ENCODE measurements around the gene CBX4. TPM values are rescaled to one million over a fixed set of nuclear protein-coding genes. Genes with fewer than 3 reads are reported as not detected.

CBX4 gene
- total RNA-seq, 1 donor from 2014 or later: 20.6 TPM

DNA sequence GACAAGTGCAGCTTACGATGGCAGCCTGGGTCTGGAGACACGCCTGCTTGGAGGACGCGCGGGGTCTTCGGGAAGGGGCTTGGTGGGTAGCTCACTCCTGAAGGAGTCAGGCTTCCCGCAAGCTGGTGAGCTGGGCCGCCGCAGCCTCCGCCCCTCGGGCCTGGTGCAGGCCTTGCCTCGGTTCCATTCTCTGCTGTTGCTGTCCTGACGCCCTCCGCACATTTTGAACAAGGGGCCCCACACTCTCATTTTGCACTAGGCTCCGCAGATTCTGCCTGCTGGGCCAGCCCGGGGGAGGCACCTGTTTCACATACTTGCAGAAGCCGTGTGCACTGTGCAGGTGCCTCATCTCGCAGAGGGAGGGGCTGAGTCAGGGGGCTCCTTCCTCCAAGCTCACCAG, 31.9 kb upstream of the CBX4 start:
- intact Hi-C loops (cut with DNase I): no loop called here

DNA sequence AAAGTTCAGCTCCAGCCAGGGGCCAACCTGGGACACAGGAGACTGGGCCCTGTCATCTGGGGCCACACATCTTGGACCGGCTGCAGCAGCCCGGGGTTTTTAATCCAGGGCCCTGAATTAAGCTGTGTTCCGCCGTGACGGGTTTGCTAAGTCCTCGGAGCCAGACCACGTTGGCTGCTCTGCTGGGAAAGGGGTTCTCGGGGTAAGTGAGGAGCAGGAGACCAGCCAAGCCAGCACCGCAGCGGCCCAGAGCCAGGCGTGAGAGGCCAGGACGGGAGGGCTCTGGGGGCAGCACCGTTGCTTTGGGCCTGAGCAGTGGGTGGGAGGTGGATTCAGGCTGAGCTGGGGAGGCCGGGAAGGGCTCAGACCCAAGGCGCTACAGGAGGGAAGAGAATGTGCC, 31.3 kb upstream of the CBX4 start:
- TF ChIP-seq CTCF (IDR thresholded peaks at IDR 0.05): no peak
- H3K4me1 ChIP-seq: no peaks in the 10 kb centered on the region
- intact Hi-C loops (cut with DNase I): no loop called here
- peak; percentile 44 for DNase-seq
- no peaks in the 10 kb centered on the region for H3K9me3 ChIP-seq
- no peaks in the 10 kb centered on the region for H3K27me3 ChIP-seq (ENCODE audit: low read depth)
- no peak overlapping the region for H3K27ac ChIP-seq
- no peaks in the 10 kb centered on the region for H3K36me3 ChIP-seq
- peak in 1 of 2 donors; percentile 10 for ATAC-seq
- no peak overlapping the region for H3K4me3 ChIP-seq

More for the DNA sequence above, 31.9 kb upstream of the CBX4 start:
- H3K4me3 ChIP-seq: no peak overlapping the region
- H3K9me3 ChIP-seq: no peaks in the 10 kb centered on the region
- no peaks in the 10 kb centered on the region for H3K27me3 ChIP-seq (ENCODE audit: low read depth)
- H3K4me1 ChIP-seq: no peaks in the 10 kb centered on the region
- no peak overlapping the region for H3K27ac ChIP-seq
- no peak for ATAC-seq
- no peak for TF ChIP-seq CTCF (IDR thresholded peaks at IDR 0.05)
- H3K36me3 ChIP-seq: no peaks in the 10 kb centered on the region
- DNase-seq: peak; percentile 34

- ATAC-seq (no peak), DNase-seq (peak; percentile 21)
- Histone ChIP-seq H3K27me3 (ENCODE audit: low read depth) (peaks cover 3% of the 10 kb centered on the region), H3K36me3 (no peaks in the 10 kb centered on the region), H3K27ac (no peak overlapping the region), H3K9me3 (no peaks in the 10 kb centered on the region), H3K4me3 (no peak overlapping the region), H3K4me1 (no peaks in the 10 kb centered on the region)
- no peak for TF ChIP-seq CTCF (IDR thresholded peaks at IDR 0.05)
- intact Hi-C loops (cut with DNase I): no loop called here
Measured at GRCh38 chr17:79866791-79867518, 27.7 kb upstream of the CBX4 start.

DNA sequence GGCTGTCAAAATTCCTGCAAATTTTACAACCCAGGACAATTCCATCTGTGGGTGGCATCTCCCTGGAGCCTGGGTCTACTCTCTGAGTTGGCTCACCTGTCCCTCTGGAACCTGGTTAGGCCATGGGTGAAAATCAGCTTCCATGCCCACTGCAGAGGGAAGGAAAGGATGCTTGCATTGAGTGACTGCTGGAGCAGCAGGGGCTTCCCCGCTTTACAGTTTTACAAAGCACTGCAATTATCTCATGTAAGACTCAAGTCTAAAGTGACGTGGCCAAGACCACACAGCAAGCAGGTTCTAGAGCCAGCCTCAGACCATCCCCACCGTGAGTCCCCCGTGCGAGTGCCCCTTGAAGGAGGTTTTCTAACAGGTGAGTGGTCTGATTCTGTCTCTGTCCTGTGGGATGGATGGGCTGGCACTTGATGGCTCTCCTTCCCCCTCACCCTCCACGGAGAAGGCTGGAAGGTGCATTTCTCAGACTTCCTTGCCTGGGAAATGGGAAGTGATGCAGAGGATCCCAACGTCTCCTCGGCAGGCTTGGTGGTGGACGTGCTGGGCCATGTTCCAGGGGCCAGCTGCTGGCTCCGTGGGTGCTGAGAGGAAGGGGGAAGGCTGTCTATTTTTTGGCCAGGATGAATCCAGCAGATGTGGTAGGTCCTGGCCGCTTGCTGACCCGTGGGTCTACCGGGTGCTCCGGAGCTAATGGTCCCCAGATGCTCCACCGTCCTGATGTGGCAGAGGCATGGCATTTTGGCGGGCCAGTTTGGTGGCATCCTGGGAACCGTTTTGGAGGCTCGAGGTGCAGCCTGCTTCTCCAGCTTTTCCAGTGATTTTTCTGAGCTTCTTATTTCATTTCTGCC, 26.3 kb upstream of the CBX4 start:
- intact Hi-C loops (cut with DNase I): no loop called here
- ATAC-seq: no peak
- no peak for TF ChIP-seq CTCF (IDR thresholded peaks at IDR 0.05)
- Histone ChIP-seq H3K36me3 (no peaks in the 10 kb centered on the region), H3K4me3 (no peak overlapping the region), H3K4me1 (no peaks in the 10 kb centered on the region), H3K27ac (no peak overlapping the region), H3K27me3 (ENCODE audit: low read depth) (peaks cover 11% of the 10 kb centered on the region), H3K9me3 (no peaks in the 10 kb centered on the region)
- peak; percentile 20 for DNase-seq

DNA sequence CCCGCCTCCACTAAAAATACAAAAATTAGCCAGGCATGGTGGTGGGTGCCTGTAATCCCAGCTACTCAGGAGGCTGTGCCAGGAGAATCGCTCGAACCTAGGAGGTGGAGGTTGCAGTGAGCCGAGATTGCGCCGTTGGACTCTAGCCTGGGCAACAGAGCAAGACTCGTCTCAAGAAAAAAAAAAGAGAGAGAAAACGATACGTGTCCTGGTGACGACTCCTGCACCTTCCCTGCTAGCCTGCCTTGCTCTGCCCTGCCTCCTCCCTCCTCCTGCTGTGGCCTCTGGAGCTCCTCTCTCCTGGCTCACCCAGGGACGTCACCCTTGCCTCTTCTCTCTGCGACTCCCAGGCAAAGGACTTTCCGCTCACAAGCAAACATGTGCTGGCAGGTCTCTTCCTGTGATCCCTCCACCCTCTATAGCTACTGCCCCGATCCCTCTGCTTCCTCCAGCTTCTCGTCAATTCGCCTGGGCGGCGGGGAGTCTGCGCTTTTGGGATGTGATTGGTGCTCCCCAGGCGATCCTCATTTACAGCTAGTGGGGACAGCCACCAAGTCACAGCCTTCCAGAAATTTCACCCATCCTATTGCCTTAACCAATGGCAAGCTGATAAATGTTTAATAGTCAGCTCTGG, 25.5 kb upstream of the CBX4 start:
- no peak for TF ChIP-seq CTCF (IDR thresholded peaks at IDR 0.05)

More for the DNA sequence above, 25.5 kb upstream of the CBX4 start:
- Histone ChIP-seq H3K9me3 (no peaks in the 10 kb centered on the region), H3K36me3 (no peaks in the 10 kb centered on the region), H3K27ac (no peak overlapping the region), H3K27me3 (ENCODE audit: low read depth) (peaks cover 11% of the 10 kb centered on the region), H3K4me3 (no peak overlapping the region), H3K4me1 (no peaks in the 10 kb centered on the region)
- DNase-seq: peak; percentile 15
- no peak for ATAC-seq
- intact Hi-C loops (cut with DNase I): no loop called here
